ENCODE results near the gene OR14J1. TPM values are rescaled to one million over a fixed set of nuclear protein-coding genes. Genes with fewer than 3 reads are reported as not detected.
"Not testable (repeated sequence)": the region's sequence is repeated elsewhere in the genome, so short reads cannot be mapped to it uniquely, and the experiment has no call there.

The OR14J1 gene, protein sequence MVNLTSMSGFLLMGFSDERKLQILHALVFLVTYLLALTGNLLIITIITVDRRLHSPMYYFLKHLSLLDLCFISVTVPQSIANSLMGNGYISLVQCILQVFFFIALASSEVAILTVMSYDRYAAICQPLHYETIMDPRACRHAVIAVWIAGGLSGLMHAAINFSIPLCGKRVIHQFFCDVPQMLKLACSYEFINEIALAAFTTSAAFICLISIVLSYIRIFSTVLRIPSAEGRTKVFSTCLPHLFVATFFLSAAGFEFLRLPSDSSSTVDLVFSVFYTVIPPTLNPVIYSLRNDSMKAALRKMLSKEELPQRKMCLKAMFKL
- not detected in 2 replicates for total RNA-seq

DNA sequence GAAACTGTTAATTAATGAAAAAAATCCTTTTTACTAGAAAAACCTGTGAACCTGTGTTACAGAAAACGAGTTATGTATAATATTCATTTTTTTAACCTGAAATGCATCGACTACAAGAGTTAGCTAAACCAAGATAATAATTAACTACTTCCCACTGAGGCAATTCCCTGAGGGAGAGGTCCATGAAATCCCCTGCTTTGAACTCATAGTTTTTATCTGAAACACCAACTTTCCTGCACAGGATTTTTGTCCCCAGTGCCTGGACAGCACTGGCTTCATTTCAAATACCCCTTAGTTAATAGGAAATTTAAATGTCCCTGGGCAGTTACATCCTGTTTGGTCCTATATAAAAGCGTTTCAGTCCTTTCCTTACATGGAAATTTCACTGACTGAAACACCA lies at the start of gene OR14J1:
TSS of gene OR14J1 (plus strand) at position 386 of the 400 bp plus-strand sequence. CDS start 4,989 bp downstream, outside the sequence.
- intact Hi-C loops (cut with micrococcal nuclease) = no loop called here

DNA sequence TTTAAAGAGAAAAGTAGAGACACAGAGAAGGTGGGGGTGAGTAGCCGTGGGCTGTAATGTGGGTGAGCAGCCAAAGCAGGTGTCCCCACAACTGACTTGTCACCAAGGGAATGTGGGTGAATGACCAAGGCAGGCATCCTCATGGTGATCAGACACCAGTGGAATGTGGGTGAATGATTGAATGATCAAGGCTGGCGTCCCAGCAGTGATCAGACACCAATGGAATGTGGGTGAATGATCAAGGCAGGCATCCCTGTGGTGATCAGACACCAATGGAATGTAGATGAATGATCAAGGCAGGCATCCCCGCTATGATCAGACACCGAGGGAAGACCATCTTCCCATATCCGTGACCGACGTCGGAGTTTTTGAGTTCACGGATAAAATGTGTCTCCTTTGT lies 49.8 kb upstream of the OR14J1 start:
- intact Hi-C loops (cut with micrococcal nuclease) = no loop called here

DNA sequence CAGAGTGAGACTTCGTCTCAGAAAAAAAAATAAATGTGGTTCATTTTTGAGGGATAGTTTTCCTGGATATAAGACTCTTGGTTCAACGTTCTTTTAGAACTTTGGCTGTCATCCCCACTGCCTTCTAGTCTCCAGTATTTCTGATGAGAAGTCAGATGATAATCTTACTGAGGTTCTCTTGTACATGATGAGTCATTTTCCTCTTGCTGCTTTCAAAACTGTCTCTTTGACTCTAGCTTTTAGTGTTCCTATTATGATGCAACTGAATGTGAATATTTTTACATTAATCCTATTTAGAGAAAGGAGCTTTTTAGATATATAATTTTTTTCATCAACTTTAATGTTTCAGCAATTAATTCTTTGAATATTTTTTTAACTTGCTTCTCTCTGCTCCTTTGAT lies 46.0 kb upstream of the OR14J1 start:
- intact Hi-C loops (cut with micrococcal nuclease) = no loop called here

DNA sequence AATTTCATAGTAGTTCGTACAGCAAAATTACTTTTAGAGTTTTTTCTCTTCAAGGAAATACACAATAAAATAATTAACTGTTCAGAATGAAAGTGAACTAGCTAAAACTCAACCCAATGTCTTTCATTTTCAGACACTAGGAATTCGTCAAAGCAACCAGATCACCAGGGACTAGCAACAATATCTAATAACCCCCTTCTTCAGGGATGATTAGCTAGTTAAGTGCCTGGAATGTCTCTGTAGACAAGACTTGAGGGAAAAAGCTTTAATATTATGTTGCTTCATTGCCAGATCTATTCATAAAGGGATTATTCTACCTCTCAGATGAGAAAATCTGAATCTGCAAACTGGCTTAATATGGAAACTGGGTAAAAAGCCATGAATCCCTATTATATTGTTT lies 41.8 kb upstream of the OR14J1 start:
- intact Hi-C loops (cut with micrococcal nuclease) = no loop called here

DNA sequence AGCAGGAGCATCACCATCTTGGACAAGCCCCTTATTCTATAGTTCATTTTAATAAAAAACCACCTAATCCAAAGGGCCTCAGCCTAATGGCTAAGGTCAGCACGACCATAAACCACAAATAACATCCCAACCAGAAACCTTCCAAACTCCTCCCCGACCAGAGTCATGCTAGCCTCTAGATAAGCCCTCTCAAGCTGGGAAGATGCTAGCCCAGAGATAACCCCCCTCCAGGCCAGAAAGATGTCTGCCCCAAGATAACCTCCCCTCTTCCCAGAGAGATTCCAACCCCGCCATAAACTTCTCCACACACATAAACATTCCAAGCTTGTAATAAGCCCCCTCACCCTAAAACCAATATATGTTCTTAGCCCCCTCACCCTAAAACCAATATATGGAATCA lies 38.5 kb upstream of the OR14J1 start:
- intact Hi-C loops (cut with micrococcal nuclease) = no loop called here

DNA sequence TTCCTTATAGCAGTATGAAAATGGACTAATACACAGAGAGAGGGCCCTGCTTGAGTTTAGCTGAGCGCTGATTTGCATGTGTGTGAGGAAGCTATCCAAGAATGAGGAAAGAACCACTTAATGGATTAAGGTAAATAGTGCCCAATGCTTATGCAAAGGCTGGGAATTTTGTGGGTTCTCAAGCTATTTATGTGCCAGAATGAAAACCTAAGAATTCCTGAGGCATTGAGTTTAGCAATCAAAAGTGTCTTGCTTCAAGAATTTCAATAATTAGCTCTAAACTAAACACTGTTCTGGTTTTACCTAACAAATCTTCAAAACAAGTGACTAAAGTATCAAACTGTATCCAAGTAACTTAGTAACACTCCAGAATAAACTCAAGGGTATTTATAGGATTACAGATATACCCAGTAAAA lies 7.0 kb upstream of the OR14J1 start:
- intact Hi-C loops (cut with micrococcal nuclease) = no loop called here

DNA sequence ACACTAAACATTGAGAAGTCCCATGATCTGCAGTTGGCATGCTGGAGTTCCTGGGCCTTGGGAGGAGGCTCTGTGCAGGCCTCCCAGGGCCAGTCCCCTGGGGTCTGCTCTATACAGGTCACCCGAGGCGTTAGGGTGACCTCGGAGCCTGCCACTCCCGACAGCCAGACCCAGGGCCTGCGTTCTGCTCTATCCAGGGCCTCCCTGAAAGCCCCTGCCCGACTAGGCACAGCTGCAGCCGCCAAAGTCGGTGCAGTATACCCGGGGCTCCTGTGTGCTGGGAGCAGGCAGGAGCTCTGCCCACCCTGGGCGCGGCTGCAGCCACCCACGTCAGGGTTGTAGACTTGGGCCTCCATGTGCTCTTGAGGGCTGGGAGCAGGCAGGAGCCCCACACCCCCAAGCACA lies 6.3 kb upstream of the OR14J1 start:
- intact Hi-C loops (cut with micrococcal nuclease) = no loop called here

DNA sequence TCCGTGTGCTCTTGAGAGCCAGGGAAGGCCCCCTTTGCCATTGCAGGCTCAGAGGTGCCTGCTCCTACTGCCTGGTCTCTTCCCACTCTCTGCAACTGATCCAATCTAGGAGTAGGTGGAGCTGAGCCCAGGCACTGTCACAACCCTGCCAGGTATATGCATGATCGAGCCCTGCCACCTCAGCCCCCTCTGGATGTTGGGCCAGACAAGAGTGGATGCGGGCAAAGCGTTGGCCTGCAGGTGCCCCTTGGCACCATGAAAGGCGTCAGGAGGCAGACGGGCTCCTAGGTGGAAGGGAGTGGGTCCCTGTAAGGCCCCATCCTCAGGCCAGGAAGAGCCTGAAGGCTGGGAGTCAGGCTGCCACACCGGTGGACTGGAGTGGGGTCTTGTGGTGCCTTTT lies 5.9 kb upstream of the OR14J1 start:
- intact Hi-C loops (cut with micrococcal nuclease) = no loop called here

DNA sequence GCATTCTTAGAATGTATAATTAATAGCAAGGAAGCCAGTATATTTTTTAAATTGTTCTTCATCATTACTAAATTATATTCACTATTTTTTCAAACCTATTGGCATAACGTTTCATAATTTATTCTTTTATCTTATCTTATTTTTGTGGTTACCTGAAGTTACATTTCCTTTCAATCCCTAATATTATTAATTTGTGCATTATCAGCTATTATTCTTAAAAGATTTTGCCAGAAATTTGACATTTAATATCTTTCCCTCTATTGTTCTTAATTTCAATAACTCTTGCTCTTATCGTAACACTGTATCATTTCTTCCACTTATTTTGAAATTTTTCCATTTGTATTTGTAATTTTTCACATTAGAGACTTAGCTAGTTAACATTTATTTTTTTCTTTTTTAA lies 18.4 kb downstream of the OR14J1 start:
- intact Hi-C loops (cut with micrococcal nuclease) = no loop called here

DNA sequence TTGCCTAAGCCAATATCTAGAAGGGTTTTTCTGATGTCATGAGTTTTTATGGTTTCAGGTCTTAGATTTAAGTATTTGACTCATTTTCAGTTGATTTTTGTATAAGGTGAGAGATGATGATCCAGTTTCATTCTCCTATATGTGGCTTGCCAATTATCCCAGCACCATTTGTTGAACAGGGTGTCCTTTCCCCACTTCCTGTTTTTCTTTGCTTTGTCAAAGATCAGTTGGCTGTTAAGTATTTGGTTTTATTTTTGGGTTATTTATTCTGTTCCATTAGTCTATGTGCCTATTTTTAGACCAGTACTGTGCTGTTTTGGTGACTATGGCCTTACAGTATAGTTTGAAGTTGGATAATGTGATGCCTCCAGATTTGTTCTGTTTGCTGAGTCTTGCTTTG lies 21.8 kb downstream of the OR14J1 start:
- intact Hi-C loops (cut with micrococcal nuclease) = not testable (repeated sequence)

DNA sequence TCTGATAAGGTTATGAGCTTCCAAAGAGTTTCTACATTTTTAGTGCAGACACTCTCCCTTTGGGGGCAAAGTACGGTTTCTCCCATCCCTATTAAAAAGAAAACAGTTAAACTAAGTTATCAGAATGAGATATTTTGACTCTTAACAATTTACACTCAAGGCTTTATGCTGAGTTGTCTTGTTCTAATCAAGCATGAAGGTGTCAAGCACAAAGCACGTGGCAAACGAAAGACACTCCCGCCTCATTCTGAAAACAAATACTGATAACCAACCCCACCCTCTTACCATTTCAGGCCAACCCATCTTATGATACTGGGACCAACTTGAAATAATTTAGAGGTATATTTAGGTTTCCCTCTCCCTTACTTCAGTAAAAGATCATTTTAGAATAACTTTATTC lies 24.3 kb downstream of the OR14J1 start:
- intact Hi-C loops (cut with micrococcal nuclease) = no loop called here

DNA sequence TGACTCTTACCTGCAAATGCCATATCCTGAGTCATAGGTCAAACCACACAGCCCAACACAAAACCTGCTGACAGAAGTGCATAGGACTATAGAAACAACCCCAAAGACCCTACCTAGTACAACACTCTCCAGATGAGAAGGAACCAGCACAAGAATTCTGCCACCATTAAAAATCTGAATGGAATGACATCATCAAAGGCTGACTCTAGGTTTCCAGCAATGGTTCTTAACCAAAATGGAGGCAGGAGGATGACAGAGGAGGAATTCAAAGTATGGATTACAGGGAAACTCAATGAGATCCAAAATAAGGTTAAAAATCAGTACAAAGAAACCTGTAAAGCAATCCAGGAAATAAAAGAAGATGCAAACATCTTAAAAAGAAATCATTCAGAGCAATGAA lies 31.2 kb downstream of the OR14J1 start:
- intact Hi-C loops (cut with micrococcal nuclease) = no loop called here

DNA sequence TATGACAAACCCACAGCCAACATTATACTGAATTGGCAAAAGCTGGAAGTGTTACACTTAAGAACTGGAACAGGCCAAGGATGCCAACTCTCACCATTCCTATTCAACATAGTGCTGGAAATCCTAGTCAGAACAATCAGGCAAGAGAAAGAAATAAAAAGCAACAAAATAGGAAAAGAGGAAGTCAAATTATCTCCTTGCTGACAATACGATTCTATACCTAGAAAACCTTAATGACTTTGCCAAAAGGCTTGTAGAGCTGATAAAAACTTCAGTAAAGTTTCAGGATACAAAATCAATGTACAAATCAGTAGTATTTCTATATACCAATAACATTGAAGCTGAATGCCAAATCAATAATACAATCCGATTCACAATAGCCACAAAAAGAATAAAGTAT lies 34.8 kb downstream of the OR14J1 start:
- intact Hi-C loops (cut with micrococcal nuclease) = no loop called here

DNA sequence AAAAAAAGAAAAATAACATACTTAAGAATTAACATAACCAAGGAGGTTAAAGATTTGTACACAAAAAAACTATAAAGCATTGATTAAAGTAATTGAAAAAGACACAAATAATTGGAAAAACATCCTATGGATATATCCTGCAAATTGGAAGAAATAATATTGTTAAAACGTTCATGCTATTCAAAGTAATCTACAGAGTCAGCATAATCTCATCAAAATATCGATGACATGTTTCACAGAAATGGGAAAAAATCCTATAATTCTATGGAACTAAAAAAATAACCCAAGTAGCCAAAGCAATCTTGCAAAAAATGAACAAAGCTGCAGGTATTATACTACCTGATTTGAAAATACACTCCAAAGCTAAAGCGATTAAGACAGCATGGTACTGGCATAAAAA lies 43.9 kb downstream of the OR14J1 start:
- intact Hi-C loops (cut with micrococcal nuclease) = no loop called here

DNA sequence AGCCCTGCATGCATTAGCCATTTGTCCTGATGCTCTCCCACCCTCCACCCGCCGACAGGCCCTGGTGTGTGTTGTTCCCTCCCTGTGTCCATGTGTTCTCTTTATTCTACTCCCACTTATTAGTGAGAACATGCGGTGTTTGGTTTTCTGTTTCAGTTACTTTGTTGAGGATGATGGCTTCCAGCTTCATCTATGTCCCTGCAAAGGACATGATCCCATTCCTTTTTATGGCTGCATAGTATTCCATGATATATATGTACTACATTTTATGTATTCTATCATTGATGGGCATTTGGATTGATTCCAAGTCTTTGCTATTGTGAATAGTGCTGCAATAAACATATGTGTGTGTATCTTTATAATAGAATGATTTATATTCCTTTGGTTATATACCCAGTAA lies 47.8 kb downstream of the OR14J1 start:
- intact Hi-C loops (cut with micrococcal nuclease) = not testable (repeated sequence)

DNA sequence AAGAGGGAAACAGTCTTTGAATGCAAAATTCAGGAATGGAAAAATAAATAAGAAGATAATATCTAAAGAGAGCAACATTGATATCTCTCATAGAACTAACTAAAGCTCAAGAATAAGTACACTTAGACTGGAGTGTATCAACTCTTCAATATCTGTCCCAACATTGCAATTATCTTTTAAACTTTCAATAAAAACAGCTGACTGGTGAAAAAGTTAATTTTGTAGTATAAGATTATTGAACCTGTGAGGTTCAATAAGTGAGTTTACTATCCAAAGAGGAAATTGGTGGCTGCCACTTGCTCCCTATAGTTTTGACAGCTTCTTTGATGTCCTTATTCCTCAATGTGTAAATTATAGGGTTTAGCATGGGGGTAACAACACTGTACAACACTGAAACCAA lies 53.5 kb downstream of the OR14J1 start:
- intact Hi-C loops (cut with micrococcal nuclease) = no loop called here

DNA sequence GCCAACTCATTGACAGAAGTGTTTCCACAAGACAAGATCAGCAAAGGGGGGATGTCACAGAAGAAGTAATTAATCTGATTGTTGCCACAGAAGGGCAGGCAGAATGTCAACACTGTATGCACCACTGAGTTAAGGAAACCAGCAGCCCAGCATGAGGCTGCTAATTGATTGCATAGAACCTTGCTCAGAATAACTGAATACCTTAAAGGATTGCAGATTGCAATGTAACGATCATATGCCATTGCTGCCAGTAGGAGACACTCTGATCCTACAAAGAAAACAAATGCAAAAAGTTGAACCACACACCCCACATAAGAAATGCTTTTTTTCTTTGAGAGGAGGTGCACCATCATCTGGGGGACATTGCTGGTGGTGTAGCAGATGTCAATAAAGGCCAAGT lies 54.1 kb downstream of the OR14J1 start:
- intact Hi-C loops (cut with micrococcal nuclease) = no loop called here

Other genes with a start within 250 kb of the OR14J1 start
- gene OR2B3, start 214.4 kb upstream of the OR14J1 start, total RNA-seq = not detected in 2 replicates
- gene OR2J1, start 202.2 kb upstream of the OR14J1 start, total RNA-seq = not detected in 2 replicates
- not detected in 2 replicates for gene OR2J3, start 193.6 kb upstream of the OR14J1 start, total RNA-seq
- not detected in 2 replicates for gene OR2J2, start 130.8 kb upstream of the OR14J1 start, total RNA-seq
- not detected in 2 replicates for gene OR5V1, start 67.2 kb downstream of the OR14J1 start, total RNA-seq
- not detected in 2 replicates for gene OR12D3, start 73.6 kb downstream of the OR14J1 start, total RNA-seq
- gene OR12D2, start 93.9 kb downstream of the OR14J1 start, total RNA-seq = not detected in 2 replicates
- gene OR12D1, start 113.2 kb downstream of the OR14J1 start, total RNA-seq = not detected in 2 replicates
- not detected in 2 replicates for gene OR10C1, start 137.6 kb downstream of the OR14J1 start, total RNA-seq
- not detected in 2 replicates for gene OR11A1, start 155.4 kb downstream of the OR14J1 start, total RNA-seq
- gene OR2H1, start 155.5 kb downstream of the OR14J1 start, total RNA-seq = not detected in 2 replicates
- gene MAS1L, start 186.3 kb downstream of the OR14J1 start, total RNA-seq = not detected in 2 replicates